SK-N-MC (cell line): ENCODE data around the gene KRT86.

Source experiments
- EZH2 ChIP-seq: fragments of 200-600 bp; sonication (generic); IDR thresholded peaks from one replicate; pipeline ENCODE4 v1.6.1; 2017; ENCODE audit warnings: antibody characterized with exemption
- POLR2AphosphoS5 ChIP-seq: IDR thresholded peaks from 2 replicates; pipeline ENCODE4 v1.6.1; 2012; ENCODE audit warnings: mild to moderate bottlenecking, low read depth, low read length, borderline replicate concordance

DNA sequence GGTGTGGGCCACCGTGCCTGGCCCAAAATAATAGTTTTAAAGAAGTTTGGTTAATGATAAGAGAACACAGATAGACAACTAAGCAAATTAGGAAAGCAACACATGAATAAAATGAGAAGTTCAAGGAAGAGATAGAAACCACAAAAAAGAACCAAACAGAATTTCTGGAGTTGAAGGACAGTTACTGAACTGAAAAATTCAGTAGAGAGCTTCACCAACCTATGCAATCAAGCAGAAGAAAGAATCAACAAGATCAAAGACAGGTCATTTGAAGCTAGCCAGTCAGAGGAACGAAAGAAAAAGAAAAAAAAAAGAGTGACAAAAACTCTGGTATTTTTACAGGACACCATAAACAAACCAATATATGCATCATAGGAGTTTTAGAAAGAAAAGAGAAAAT lies 62.2 kb downstream of the KRT86 start:
- TF ChIP-seq EZH2, result no peak
- TF ChIP-seq POLR2AphosphoS5, result no peak
